Suprapubic skin (tissue), 4 donors: ENCODE measurements around the gene HCFC1R1. TPM values are rescaled to one million over a fixed set of nuclear protein-coding genes. Genes with fewer than 3 reads are reported as not detected.

Experiments
- DNase-seq, 2 donors: peaks; one replicate each; pipeline ENCODE4 v3.0.0-alpha.2; 2019; ENCODE audit warnings: low spot score in 2 of 2
- H3K27ac ChIP-seq: fragments of 200-600 bp; sonication (generic); one replicate; pipeline ENCODE4 v1.5.1; 2019
- H3K27me3 ChIP-seq: fragments of 200-600 bp; sonication (generic); one replicate; pipeline ENCODE4 v1.5.1; 2019
- H3K36me3 ChIP-seq: fragments of 200-600 bp; sonication (generic); one replicate; pipeline ENCODE4 v1.5.1; 2019
- H3K4me1 ChIP-seq: fragments of 200-600 bp; sonication (generic); one replicate; pipeline ENCODE4 v1.5.1; 2019
- H3K4me3 ChIP-seq: fragments of 200-600 bp; sonication (generic); one replicate; pipeline ENCODE4 v1.5.1; 2019; ENCODE audit warnings: mild to moderate bottlenecking
- H3K9me3 ChIP-seq: fragments of 200-600 bp; sonication (generic); one replicate; pipeline ENCODE4 v1.5.1; 2019
- CTCF ChIP-seq, 2 donors: fragments of 200-600 bp in 1 of 2; fragments of 450-650 bp in 1 of 2; sonication (generic) in 1 of 2; IDR thresholded peaks; one replicate each; pipeline ENCODE4 v1.5.1; 2016 to 2019; ENCODE audit warnings: antibody characterized with exemption in 2 of 2, mild to moderate bottlenecking in 1 of 2, moderate library complexity in 1 of 2
- EP300 ChIP-seq: sonication (generic); formaldehyde crosslinking; IDR thresholded peaks from one replicate; pipeline ENCODE4 v1.6.1; 2017; ENCODE audit warnings: antibody characterized with exemption
- POLR2A ChIP-seq, 2 donors: fragments of 450-650 bp; IDR thresholded peaks; one replicate each; pipeline ENCODE4 v1.6.1; 2017; ENCODE audit warnings: antibody characterized with exemption in 2 of 2, mild to moderate bottlenecking in 2 of 2, moderate library complexity in 2 of 2
- POLR2AphosphoS5 ChIP-seq, 3 donors: sonication (generic); formaldehyde crosslinking; IDR thresholded peaks; one replicate each; pipeline ENCODE4 v1.6.1; 2017; ENCODE audit warnings: antibody characterized with exemption in 3 of 3
- WGBS: methylation state at CpG from one replicate; pipeline ENCODE4 v1.1.5; 2018; 5-methylcytosine and 5-hydroxymethylcytosine counted together
- total RNA-seq, 4 donors: library from RNA; depleted of rRNA; stranded (reverse); fragments of >200 nt; gene quantifications; one replicate each; pipeline ENCODE4 v1.1.0, GENCODE V29; 2016

HCFC1R1 gene
- total RNA-seq, 4 donors from 2014 or later, result 32.6 to 65.4 (median 51.5) TPM

- peaks cover 14% of the 10 kb centered on the region for H3K4me1 ChIP-seq
- no peaks in the 10 kb centered on the region for H3K36me3 ChIP-seq
- no peak for TF ChIP-seq POLR2A (IDR thresholded peaks at IDR 0.05)
- no peak for TF ChIP-seq POLR2AphosphoS5 (IDR thresholded peaks at IDR 0.05)
- no peak for TF ChIP-seq EP300
- TF ChIP-seq CTCF (IDR thresholded peaks at IDR 0.05), result no peak
- no peak for DNase-seq
- no peak overlapping the region for H3K4me3 ChIP-seq
- WGBS, result 94% methylated on average over 4 of the region's 4 CpGs
- H3K27me3 ChIP-seq, result peaks cover 14% of the 10 kb centered on the region
- no peaks in the 10 kb centered on the region for H3K9me3 ChIP-seq
- H3K27ac ChIP-seq, result no peak overlapping the region
Measured at GRCh38 chr16:3000540-3000939, 23.2 kb downstream of the HCFC1R1 start.

GRCh38 chr16:2999929-3000328 lies 23.8 kb downstream of the HCFC1R1 start:
- no peak for DNase-seq
- Histone ChIP-seq H3K9me3 (no peaks in the 10 kb centered on the region), H3K36me3 (no peaks in the 10 kb centered on the region), H3K27me3 (peaks cover 13% of the 10 kb centered on the region), H3K27ac (no peak overlapping the region), H3K4me1 (peaks cover 17% of the 10 kb centered on the region), H3K4me3 (no peak overlapping the region)
- WGBS, result 91% methylated on average over 6 of the region's 6 CpGs
- TF ChIP-seq EP300, result no peak
- no peak for TF ChIP-seq POLR2A (IDR thresholded peaks at IDR 0.05)
- no peak for TF ChIP-seq CTCF (IDR thresholded peaks at IDR 0.05)
- TF ChIP-seq POLR2AphosphoS5 (IDR thresholded peaks at IDR 0.05), result no peak

GRCh38 chr16:2996298-2996697 lies 27.4 kb downstream of the HCFC1R1 start:
- peaks cover 36% of the 10 kb centered on the region for H3K4me1 ChIP-seq
- H3K4me3 ChIP-seq, result no peak overlapping the region
- TF ChIP-seq POLR2AphosphoS5 (IDR thresholded peaks at IDR 0.05) (no peak), POLR2A (IDR thresholded peaks at IDR 0.05) (no peak), EP300 (no peak), CTCF (IDR thresholded peaks at IDR 0.05) (no peak)
- no peak for DNase-seq
- peaks cover 5% of the 10 kb centered on the region for H3K27me3 ChIP-seq
- H3K9me3 ChIP-seq, result no peaks in the 10 kb centered on the region
- no peak overlapping the region for H3K27ac ChIP-seq
- H3K36me3 ChIP-seq, result no peaks in the 10 kb centered on the region
- WGBS, result 77% methylated on average over 11 of the region's 13 CpGs

GRCh38 chr16:2992383-2993081 lies 31.2 kb downstream of the HCFC1R1 start:
- H3K27me3 ChIP-seq, result peaks cover 30% of the 10 kb centered on the region
- TF ChIP-seq CTCF (IDR thresholded peaks at IDR 0.05), result no peak
- TF ChIP-seq POLR2AphosphoS5 (IDR thresholded peaks at IDR 0.05), result peak in 1 of 3 donors; percentile 30
- TF ChIP-seq POLR2A (IDR thresholded peaks at IDR 0.05), result no peak
- TF ChIP-seq EP300, result no peak
- H3K36me3 ChIP-seq, result no peaks in the 10 kb centered on the region
- H3K27ac ChIP-seq, result no peak overlapping the region
- WGBS, result 44% methylated on average over 10 of the region's 14 CpGs
- H3K4me3 ChIP-seq, result no peak overlapping the region
- H3K9me3 ChIP-seq, result no peaks in the 10 kb centered on the region
- DNase-seq, result no peak
- peaks cover 37% of the 10 kb centered on the region for H3K4me1 ChIP-seq

DNA sequence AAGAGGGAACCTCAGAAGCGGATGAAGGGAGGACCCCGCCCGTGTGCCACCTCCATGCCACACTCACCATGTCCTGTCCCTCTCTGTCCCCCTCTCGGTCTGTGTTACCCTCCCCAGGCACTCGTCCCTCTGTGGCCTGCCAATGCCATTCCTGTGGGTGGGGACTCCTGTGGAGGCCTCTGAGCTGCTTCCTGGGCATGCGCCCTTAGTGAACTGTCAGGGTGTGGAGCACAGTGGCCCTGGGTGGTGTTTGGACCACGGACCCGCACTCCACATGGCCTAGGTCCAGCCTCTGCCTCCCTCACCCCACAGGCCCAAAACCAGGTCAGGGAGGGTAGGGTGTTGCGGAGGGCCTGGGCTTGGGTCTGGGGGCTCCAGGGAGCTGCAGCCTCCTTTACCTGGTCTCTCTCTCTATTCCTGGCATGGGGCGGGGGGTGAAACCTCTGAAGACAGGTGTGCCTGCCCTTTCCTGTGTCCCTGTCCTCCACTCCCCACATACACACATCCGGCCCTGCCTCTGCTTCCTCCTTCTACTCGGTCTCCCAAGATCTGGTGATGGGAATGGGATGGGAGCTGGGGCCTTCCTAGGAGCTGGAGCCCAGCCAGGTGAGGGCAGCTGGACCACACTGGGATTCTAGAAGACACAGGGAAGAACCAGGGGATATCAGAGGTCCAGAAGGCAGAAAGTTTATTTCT lies 32.0 kb downstream of the HCFC1R1 start:
- Histone ChIP-seq H3K4me3 (no peak overlapping the region), H3K9me3 (no peaks in the 10 kb centered on the region), H3K27me3 (peaks cover 37% of the 10 kb centered on the region), H3K27ac (no peak overlapping the region), H3K36me3 (no peaks in the 10 kb centered on the region), H3K4me1 (peaks cover 42% of the 10 kb centered on the region)
- 69% methylated on average over 12 of the region's 12 CpGs for WGBS
- TF ChIP-seq CTCF (IDR thresholded peaks at IDR 0.05) (no peak), POLR2AphosphoS5 (IDR thresholded peaks at IDR 0.05) (no peak), EP300 (no peak), POLR2A (IDR thresholded peaks at IDR 0.05) (no peak)
- no peak for DNase-seq
